ENCODE measurements around the gene HSPBP1.

The HSPBP1 gene

DNA sequence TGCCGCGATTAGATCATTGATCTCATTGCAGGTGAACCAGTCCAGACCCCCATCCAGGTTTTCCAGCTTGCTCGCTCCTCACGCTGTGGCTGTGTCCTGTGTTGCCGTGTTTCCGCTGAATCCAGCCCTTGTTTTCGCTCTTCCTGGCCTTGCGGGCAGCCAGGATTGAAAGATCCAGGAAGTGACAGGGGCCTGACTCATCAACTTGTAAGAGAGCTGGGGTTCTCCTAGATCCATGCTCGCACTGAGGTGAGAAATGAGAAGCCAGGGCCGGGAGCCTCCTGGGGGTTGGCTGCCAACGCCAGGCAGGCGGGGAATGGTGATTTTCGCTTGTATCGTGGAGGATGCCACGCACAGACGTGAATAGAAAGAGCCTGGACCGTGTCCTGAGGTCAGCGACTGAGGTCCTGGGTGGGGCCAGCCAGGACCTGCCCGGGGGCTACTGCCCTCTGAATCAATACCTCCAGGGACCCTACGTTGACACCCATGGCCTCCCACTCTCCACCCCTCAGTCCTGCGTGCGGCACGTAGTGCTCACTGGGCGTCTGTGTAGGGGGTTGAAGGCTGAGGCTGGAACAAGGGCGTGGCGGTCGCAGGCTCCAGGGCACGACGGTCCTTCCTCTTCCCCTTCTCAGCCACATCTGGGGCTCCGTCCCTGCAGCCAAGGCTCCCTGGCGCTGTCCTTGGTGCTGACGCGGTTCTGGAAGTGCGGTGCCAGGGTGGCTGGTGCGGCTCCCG, 63.3 kb downstream of the HSPBP1 start:
- peak; percentile 27 to 43 for DNase-seq (ENCODE audit: low read depth in 2 of 2)

DNA sequence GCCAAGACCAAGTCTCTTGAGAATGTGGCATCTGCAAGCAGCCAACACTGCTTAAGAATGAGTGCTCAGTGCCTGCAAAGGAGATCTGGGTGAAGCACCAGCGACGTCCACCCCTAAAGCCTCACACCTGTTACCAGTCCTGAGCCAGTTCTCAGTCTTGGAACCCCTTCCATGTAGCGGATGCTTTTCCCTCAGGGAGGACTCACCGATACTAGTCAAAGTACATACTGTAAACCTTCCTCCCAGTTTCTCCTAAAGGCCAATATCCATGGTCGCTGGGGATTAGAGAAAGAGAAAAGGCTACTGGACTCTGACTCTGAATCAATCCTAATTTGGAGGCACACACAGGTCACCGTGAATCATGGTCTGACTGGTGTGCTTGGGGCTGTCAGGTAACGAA, 66.4 kb downstream of the HSPBP1 start:
- no peak for DNase-seq (ENCODE audit: low read depth in 2 of 2)

DNA sequence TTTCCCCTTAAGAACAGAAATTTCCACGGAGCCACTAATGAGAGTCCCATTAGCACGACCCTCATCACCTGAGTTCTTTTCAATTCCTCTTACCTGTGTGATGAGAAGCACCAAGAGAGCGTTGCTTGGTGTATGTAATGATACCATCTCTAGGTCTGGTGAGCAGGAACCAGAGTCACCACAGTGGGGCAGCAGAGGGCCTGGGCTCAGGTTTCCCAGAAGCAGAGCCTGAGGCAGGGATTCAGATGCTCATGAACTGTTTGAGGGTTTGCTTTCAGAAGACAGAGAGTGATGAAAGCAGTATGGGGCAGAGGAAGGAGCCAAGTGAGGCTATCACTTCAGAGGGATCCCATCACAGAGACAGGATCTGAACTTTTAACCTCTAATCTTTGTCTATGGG, 67.5 kb downstream of the HSPBP1 start:
- peak; percentile 35 to 43 for DNase-seq (ENCODE audit: low read depth in 2 of 2)
